Subcutaneous adipose tissue (tissue), 4 donors: Measurements from ENCODE around the gene DDX17. TPM values are rescaled to one million over a fixed set of nuclear protein-coding genes. Genes with fewer than 3 reads are reported as not detected.

Source experiments
- total RNA-seq, 4 donors: library from RNA; depleted of rRNA; stranded (reverse); fragments of >200 nt; gene quantifications; one replicate each; pipeline ENCODE4 v1.1.0, GENCODE V29; 2016
- TF ChIP-seq, protein P1 (sequence below): fragments of 450-650 bp; IDR thresholded peaks from one replicate; pipeline ENCODE4 v1.5.1; 2016; ENCODE audit warnings: low read depth, mild to moderate bottlenecking, control low read depth, antibody characterized with exemption, moderate library complexity

Gene DDX17
- total RNA-seq, 4 donors from 2014 or later, result 390 to 637 (median 507) TPM

DNA sequence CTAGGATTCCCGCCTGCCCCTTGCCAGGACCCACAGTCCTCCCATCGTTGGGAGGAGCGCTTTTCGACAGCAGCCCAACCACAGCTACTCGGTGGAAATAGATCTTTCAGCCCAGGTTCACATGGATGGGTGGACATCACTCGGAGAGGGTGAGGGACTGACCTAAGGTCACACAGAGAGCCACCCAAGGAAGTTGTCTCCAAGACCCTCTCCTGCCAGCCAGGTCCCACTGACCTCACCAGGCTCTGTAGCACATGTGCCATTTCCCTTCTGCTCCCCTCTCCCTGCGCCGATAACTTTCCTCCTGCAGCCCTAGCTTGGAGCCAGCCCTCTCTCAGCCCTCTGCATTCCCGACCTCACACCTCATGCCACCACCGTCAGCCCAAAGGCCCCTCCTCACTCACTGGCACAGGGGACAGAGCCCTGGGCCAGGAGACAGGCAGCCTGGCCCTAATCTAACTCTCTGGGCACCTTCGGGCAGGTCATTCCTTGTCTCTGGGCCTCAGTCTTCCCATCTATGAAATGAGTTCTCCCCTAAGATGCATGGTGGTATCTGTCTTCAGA lies 55.8 kb downstream of the DDX17 start:
- TF ChIP-seq, protein P1, sequence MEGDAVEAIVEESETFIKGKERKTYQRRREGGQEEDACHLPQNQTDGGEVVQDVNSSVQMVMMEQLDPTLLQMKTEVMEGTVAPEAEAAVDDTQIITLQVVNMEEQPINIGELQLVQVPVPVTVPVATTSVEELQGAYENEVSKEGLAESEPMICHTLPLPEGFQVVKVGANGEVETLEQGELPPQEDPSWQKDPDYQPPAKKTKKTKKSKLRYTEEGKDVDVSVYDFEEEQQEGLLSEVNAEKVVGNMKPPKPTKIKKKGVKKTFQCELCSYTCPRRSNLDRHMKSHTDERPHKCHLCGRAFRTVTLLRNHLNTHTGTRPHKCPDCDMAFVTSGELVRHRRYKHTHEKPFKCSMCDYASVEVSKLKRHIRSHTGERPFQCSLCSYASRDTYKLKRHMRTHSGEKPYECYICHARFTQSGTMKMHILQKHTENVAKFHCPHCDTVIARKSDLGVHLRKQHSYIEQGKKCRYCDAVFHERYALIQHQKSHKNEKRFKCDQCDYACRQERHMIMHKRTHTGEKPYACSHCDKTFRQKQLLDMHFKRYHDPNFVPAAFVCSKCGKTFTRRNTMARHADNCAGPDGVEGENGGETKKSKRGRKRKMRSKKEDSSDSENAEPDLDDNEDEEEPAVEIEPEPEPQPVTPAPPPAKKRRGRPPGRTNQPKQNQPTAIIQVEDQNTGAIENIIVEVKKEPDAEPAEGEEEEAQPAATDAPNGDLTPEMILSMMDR, result no peak

DNA sequence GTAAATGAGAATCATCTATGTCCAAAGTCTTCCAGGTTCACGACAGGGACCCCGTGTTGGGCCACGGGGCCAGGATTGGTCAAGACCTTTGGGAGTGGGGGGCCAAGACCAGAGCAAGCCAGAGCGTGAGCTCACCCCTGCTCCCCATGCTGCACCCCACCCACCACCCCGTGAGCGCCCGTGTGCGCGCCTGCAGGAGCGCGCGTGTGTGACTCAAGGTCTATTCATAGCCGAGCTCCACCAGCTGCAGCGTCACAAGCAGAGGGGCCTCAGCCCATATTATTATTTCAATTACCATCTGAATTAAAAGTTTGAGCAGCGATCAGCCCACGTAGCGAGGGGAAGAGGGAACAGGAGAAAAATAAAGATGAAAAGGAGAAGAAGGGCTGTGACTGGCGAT lies 56.3 kb downstream of the DDX17 start:
- TF ChIP-seq, protein P1, result no peak

DNA sequence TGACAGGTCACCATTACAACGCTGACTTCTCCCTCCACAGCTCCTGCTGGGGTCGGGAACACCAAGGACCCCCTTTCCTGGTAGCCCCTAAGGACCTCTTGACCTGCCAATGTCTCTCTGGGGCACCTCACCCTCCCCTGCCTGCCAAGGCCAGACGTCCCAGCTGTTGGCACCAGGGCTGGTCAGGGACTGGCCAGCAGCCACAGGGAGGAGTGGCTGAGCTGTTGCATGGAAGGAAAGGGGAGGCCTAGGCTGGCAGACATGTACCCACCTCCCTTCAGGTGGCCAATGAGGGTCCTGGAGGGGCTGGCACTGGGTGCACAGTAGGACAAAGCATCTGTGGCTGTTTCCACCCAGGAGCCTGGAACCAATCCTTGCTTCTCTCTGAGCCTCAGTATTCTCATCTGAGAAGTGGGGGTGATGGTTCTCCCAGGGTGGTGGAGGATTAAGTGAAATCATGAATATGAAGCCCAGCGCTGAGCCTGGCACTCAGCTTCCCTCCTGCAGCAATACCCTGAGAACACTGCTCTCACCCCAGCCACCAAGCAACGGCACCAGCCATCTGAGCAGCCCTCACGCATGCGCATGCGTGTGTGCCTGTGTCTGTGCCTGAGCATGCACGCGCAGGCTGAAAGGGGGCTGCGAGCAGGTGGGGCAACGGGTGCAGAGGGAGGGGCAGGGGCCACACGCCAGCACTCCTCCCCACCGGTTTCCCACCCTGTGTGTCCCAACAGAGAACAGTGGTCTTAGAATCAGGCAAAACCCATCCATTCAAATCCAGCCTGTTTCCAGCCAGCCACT lies 57.0 kb downstream of the DDX17 start:
- TF ChIP-seq, protein P1, result no peak

DNA sequence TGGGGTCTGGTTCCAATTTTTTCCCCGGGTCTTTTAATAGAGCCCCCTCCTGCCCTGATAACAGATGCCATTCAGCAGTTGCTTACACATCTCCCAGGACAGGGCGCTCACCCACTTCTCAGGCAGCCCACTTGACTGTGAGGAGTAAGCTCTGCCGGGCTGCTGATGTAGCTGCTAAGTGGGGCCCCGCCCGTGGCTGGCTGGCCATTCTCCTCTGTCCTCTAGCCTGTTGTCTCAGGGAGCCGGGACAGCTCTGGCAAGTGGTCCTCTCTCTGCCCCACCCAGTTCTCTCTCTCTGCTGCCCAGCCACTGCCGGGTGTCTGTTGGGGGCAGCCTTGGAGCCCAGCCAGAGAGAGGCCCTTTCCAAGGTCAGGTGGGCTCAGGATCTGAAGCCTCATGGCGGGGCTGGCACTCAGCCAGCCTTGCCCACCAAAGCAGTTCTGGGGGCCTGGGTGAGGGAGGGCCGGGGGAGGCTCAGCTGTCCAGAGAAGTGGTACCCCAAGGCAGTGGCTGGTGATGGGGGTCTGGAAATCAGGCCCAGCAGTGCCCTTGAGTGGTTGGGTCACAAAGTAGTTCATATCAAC lies 60.0 kb downstream of the DDX17 start:
- TF ChIP-seq, protein P1, result no peak

DNA sequence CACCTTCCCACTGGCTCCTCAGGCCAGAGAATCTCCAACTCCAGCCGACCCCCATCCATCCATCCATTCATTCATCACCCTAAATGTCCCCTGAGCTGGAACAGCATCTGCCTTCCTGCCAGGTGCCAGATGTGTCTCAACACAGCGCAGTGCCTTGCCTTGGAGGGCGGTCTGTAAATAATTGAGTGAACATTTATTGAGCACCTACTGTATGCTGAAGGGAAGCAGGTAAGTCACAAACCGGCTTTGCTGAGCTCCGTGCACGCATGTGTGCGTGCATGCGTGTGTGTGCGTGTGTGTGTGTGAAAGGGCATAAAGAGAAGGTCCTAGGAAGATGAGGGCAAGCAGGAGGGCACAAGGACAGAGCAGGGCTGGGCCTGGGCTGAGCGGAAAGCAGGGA lies 61.3 kb downstream of the DDX17 start:
- TF ChIP-seq, protein P1, result no peak

DNA sequence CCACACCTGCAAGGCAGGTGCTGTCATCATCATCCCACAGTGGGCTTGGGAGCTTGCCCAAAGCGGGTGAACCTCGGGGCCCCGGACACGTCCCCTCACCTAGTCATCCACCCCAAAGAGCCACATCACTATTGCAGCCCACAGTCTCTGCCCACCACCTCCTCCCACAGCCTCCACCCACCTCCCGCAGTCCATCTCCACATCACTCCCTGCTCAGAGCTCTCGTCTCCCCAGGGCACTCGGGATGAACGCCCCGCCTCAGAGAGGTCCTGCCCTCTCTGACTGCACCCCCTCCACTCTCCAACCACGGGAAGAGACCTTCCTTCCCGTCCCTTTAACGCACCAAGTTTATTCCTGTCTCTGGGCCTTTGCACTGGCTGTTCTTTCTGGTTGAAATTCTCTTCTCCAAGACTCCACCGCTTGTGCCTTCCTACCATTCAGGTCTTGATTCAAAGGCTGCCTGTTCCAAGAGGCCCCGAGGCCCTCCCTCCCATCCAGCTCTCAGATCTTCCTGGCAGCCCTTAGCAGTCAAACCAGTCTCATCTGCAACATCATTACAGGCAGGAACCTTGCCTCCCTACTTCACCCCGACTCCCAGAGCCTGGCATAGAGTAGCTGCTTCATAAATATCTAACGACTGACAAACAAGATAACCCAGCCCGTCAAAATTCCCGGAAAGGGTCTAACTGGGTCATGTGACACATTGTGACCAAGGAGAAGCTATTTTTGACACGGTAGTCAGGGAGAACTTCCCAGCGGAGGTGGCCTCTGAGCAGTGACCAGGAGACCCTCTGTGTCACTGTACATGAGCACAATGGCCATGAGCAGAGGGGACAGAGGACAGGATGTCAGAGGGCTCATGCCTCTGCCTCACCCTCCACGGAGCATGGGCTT lies 62.2 kb downstream of the DDX17 start:
- TF ChIP-seq, protein P1, result no peak
